ENCODE results near the gene JUND. TPM values are rescaled to one million over a fixed set of nuclear protein-coding genes. Genes with fewer than 3 reads are reported as not detected.
A peak's percentile ranks its signal among the peaks of the same experiment; 100 is the strongest.

The JUND gene
- total RNA-seq, 2 experiments from 2014 or later: 527 to 530 TPM

DNA sequence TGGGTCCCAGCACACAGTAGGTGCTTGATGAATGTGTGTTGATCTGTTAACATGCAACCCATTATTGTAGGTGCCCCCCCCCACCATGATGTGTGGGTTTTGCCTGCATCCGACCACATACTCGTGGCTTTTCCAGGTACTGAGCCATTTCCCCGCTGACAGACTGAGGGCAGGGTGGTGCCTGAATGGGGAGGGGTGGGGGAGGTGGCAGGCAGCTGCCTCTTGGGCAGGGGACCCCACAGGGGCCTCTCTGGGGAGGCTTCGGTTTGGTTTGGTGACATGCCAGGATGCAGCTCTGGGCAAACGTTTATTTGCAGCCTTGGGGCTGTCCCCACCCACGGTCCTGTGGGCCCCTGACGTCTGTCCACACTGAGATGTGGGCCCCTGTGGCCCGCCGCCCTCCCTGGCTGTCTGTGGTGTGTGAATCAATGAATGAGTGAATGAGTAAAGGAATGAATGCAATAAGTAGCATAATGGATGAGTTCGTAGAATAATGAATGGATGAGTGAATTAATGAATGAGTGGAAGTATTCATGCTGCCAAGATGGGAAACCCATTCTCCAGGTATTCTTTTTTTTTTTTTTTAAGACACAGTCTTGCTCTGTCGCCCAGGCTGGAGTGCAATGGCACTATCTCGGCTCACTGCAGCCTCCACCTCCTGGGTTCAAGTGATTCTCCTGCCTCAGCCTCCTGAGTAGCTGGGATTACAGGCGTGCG lies 9.0 kb upstream of the JUND start:
- Mint-ChIP-seq H3K27ac (peak overlapping the region; percentile 93), H3K9me3 (peaks cover 2% of the 10 kb centered on the region), H3K4me1 (ENCODE audit: low read depth) (peaks cover 64% of the 10 kb centered on the region), H3K27me3 (no peaks in the 10 kb centered on the region), H3K36me3 (ENCODE audit: low read depth) (peaks cover 28% of the 10 kb centered on the region), H3K4me3 (peak overlapping the region; percentile 85)
- ChIA-PET POLR2A (interaction anchor here (1.0 to 6.5 kb wide), 5 partner anchors 8 to 30 kb away, joined by 3 to 225 read pairs (median 7); partner anchors contain the start of gene JUND), CTCF (interaction anchor here (2.2 to 8.0 kb wide), 2 partner anchors 10 to 14 kb away, joined by 7 to 119 read pairs; partner anchors contain the start of gene JUND)
- peak; percentile 55 for ATAC-seq
- peak; percentile 100 for DNase-seq
- intact Hi-C loops (cut with micrococcal nuclease): loop anchor here (2.0 kb wide), 1 partner anchor 14 kb away; no protein-coding TSS in a partner anchor
- TF ChIP-seq, protein P1, sequence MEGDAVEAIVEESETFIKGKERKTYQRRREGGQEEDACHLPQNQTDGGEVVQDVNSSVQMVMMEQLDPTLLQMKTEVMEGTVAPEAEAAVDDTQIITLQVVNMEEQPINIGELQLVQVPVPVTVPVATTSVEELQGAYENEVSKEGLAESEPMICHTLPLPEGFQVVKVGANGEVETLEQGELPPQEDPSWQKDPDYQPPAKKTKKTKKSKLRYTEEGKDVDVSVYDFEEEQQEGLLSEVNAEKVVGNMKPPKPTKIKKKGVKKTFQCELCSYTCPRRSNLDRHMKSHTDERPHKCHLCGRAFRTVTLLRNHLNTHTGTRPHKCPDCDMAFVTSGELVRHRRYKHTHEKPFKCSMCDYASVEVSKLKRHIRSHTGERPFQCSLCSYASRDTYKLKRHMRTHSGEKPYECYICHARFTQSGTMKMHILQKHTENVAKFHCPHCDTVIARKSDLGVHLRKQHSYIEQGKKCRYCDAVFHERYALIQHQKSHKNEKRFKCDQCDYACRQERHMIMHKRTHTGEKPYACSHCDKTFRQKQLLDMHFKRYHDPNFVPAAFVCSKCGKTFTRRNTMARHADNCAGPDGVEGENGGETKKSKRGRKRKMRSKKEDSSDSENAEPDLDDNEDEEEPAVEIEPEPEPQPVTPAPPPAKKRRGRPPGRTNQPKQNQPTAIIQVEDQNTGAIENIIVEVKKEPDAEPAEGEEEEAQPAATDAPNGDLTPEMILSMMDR (IDR thresholded peaks at IDR 0.05): no peak

DNA sequence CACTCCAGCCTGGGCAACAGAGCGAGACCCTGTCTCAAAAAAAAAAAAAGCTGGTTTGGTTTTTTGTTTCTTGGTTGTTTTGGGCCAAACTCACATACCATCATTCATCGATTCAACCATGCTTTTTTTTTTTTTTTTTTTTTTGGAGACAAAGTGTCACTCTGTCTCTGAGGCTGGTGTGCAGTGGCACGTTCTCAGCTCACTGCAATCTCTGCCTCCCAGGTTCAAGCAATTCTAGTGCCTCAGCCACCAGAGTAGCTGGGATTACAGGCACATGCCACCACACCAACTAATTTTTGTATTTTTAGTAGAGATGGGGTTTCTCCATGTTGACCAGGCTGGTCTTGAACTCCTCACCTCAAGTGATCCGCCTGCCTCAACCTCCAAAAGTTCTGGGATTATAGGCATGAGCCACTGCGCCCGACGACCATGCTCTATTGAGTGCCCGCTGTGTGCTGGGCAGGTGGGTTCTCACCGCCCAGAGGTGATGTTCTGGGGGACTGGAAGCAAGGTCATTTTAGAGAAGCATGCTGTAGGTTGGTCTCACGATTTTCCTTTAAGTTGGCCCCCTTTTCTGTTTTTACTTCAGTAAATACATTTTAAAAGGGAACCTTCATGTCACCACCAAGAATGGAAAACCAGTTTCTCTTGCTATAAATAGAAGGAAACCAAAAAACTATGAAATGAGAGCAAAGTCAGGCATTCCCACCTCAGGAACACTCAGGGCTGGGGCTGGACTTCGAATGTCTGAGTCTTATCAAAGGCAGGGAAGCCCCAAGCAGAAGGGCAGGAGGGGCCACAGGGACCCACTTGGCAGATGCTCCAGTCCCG lies 8.3 kb upstream of the JUND start:
- peak overlapping the region; percentile 93 for H3K27ac Mint-ChIP-seq
- ATAC-seq (no peak), DNase-seq (peak; percentile 52)
- peak overlapping the region; percentile 85 for H3K4me3 Mint-ChIP-seq
- H3K36me3 Mint-ChIP-seq (ENCODE audit: low read depth): peaks cover 26% of the 10 kb centered on the region
- ChIA-PET POLR2A (interaction anchor here (1.0 to 6.5 kb wide), 6 partner anchors 9 to 31 kb away, joined by 3 to 225 read pairs (median 6); partner anchors contain the start of gene JUND), CTCF (interaction anchor here (2.2 to 8.0 kb wide), 2 partner anchors 10 to 15 kb away, joined by 7 to 119 read pairs; partner anchors contain the start of gene JUND)
- no peaks in the 10 kb centered on the region for H3K27me3 Mint-ChIP-seq
- H3K9me3 Mint-ChIP-seq: peaks cover 5% of the 10 kb centered on the region
- TF ChIP-seq, protein P1 (IDR thresholded peaks at IDR 0.05): no peak
- intact Hi-C loops (cut with micrococcal nuclease): loop anchor here (2.0 kb wide), 1 partner anchor 15 kb away; no protein-coding TSS in a partner anchor
- H3K4me1 Mint-ChIP-seq (ENCODE audit: low read depth): peaks cover 65% of the 10 kb centered on the region

DNA sequence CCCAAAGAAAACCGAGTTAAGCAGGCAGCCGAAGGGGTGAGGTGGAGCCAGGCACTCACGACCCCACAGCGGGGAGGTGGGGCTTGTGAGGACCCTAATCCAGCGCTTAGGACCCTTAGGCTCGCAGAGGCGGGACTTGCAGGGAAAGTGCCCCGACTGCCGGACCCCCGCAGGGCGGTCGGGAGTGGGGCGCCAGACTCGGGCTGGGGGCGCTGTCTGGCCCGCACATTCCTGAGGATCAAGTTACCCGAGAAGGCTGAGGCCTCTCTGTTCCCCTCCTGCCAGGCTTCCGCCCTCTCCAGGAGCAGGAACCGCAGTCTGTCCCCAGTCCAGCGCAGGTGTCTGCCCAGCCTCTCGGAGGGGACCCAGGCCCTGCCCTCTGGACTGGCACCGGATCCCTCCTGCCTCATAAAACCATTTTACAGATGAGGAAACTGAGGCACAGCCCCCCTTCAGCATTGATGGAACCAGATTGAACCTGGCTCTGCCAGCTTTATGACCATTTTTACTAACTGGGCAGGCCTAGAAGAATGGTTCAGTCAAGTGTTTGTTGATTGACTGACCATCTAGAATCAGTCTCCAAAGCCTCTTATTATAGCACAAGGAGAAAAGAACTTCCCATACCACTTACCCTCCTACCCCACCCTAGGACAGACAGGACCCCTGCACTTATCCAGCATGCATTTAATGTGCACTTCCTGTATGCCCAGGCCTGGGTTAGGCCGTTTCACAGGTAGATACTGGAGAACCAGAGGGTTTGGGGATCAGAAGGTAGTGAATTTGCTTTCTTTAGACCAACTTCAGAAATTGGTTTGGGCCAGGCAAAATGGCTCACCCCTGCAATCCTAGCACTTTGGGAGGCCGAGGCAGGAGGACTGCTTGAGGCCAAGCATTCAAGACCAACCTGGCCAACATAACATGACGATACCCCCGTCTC lies 6.7 kb upstream of the JUND start:
- no peak for DNase-seq
- ATAC-seq: no peak
- peaks cover 13% of the 10 kb centered on the region for H3K36me3 Mint-ChIP-seq (ENCODE audit: low read depth)
- H3K4me3 Mint-ChIP-seq: no peak overlapping the region
- peak overlapping the region; percentile 93 for H3K27ac Mint-ChIP-seq
- no peaks in the 10 kb centered on the region for H3K27me3 Mint-ChIP-seq
- TF ChIP-seq, protein P1 (IDR thresholded peaks at IDR 0.05): no peak
- intact Hi-C loops (cut with micrococcal nuclease): no loop called here
- ChIA-PET CTCF (interaction anchor here (8.0 kb wide), 1 partner anchor 8 kb away, joined by 119 read pairs; the partner anchor contains the start of gene JUND), POLR2A (interaction anchor here (1.1 to 6.5 kb wide), 3 partner anchors 8 to 34 kb away, joined by 3 to 225 read pairs (median 5); partner anchors contain the start of gene JUND)
- peaks cover 5% of the 10 kb centered on the region for H3K9me3 Mint-ChIP-seq
- H3K4me1 Mint-ChIP-seq (ENCODE audit: low read depth): peaks cover 53% of the 10 kb centered on the region

DNA sequence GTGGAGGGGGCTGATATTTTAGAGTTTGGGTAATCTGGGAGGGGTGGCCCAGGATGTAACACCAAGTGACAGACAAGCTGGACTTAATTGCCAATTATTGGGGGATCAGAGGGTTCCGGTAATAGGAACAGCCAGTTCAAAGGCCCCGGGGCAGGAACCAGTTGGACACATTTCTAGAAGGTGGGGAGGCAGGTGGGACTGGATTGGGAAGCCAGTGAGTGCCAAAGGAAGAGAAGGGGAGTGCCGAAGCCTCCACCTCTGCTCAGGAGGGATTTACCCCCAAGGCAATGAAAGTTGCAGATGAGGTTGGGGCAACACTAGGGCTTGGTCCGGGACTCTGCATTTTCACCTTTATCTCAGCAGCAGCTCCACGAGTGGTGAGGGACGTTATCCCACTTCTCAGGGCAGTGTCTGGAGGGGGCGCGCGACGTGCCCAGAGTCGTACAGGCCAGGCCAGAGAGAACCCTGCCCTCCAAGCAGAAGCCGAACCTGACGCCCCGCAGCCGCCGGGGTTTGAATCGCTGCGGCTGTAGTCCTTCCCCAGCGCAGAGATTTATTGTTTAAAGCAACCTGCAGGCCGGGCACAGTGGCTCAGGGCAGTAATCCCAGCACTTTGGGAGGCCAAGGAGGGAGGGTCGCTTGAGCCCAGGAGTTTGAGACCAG lies 5.7 kb upstream of the JUND start:
- Mint-ChIP-seq H3K27ac (peak overlapping the region; percentile 98), H3K27me3 (no peaks in the 10 kb centered on the region), H3K9me3 (peaks cover 5% of the 10 kb centered on the region), H3K4me1 (ENCODE audit: low read depth) (peaks cover 60% of the 10 kb centered on the region), H3K36me3 (ENCODE audit: low read depth) (peaks cover 11% of the 10 kb centered on the region), H3K4me3 (no peak overlapping the region)
- DNase-seq: no peak
- ChIA-PET CTCF (interaction anchor here (0.6 to 8.0 kb wide), 4 partner anchors 7 to 101 kb away, joined by 3 to 119 read pairs (median 4); partner anchors contain the start of gene JUND), POLR2A (interaction anchor here (1.2 kb wide), 2 partner anchors 18 to 35 kb away, joined by 3 to 4 read pairs; no protein-coding TSS in a partner anchor)
- intact Hi-C loops (cut with micrococcal nuclease): no loop called here
- TF ChIP-seq, protein P1 (IDR thresholded peaks at IDR 0.05): no peak
- no peak for ATAC-seq
